PFSK-1 (cell line): ENCODE results near the gene TGFB1I1.

ENCODE experiments used
- FOXP2 ChIP-seq: optimal IDR thresholded peaks from 2 replicates; pipeline ENCODE3; 2011; ENCODE audit warnings: borderline replicate concordance, control low read depth, inconsistent platforms; ENCODE audit not compliant: insufficient read depth; ENCODE audit errors: extremely low read length, extremely low read depth
- POLR2AphosphoS5 ChIP-seq: IDR thresholded peaks from 2 replicates; pipeline ENCODE4 v1.6.1; 2012; ENCODE audit warnings: low read depth, mild to moderate bottlenecking, control low read depth, low read length, moderate library complexity
- SIN3A ChIP-seq: IDR thresholded peaks from 2 replicates; pipeline ENCODE4 v1.6.1; 2012; ENCODE audit warnings: mild to moderate bottlenecking, low read length, moderate library complexity, borderline replicate concordance; ENCODE audit not compliant: insufficient read depth

DNA sequence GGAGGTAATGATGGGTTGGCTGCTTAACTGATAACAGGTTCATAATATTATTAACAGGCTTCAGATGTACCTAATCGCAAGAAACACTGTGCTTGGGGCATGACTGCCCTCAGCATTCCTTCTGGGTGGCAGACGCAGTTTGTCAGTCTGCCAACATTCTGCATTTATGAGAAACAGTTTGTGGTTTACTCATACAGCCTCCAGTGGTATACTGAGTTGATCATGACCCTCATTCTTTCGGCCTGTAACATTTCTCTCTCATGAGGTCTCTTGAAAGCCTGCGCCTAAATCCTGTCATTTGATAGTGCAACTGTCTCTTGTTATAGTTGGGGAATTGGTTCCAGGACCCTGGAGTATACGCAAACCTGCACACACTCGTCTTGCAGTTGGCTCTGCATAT, 41.2 kb downstream of the TGFB1I1 start:
- TF ChIP-seq SIN3A: no peak
- no peak for TF ChIP-seq POLR2AphosphoS5
- TF ChIP-seq FOXP2: no peak
